ENCODE measurements around the gene LTB4R. TPM values are rescaled to one million over a fixed set of nuclear protein-coding genes. Genes with fewer than 3 reads are reported as not detected.

Gene LTB4R
- total RNA-seq, 1 experiment from 2014 or later = 9.4 TPM

DNA sequence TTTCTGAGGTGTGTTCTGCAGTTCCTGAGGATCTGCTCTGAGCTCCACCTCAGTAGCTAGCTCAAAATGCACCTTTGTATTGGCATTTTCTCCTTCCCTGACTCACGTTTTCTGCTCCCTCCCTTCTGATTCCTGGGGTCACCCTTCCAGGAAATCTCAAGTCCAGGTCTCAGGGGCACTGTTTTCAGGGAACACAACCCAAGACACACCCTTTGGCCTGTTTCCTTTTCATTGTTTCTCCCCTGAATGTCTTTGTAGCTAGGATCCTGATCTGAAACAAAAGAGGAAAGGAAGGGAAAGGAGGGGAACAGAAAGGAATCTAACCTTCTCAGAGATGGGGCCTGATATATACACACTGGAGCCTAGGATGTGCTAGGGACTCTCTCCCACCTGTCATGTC lies 35.8 kb downstream of the LTB4R start:
- ATAC-seq (no peak), DNase-seq (ENCODE audit: low spot score) (no peak)
- CTCF ChIA-PET = interaction anchor here (0.9 to 4.0 kb wide), 5 partner anchors 14 to 90 kb away, joined by 3 to 43 read pairs (median 8); partner anchors contain the start of gene ADCY4
- TF ChIP-seq GTF2I (CRISPR knock-in tag; conservative IDR thresholded peaks at IDR 0.05) (no peak), NR3C1 (CRISPR knock-in tag; conservative IDR thresholded peaks at IDR 0.05; ENCODE audit: low read depth) (no peak), TP53 (CRISPR knock-in tag; IDR thresholded peaks at IDR 0.05) (no peak), FOXJ3 (CRISPR knock-in tag; IDR thresholded peaks at IDR 0.05; ENCODE audit: borderline replicate concordance) (no peak), JUN (CRISPR knock-in tag; IDR thresholded peaks at IDR 0.05) (no peak), ZNF671 (CRISPR knock-in tag; IDR thresholded peaks at IDR 0.05) (no peak), GABPB1 (CRISPR knock-in tag; IDR thresholded peaks at IDR 0.05) (no peak)
- TF ChIP-seq, protein P1, sequence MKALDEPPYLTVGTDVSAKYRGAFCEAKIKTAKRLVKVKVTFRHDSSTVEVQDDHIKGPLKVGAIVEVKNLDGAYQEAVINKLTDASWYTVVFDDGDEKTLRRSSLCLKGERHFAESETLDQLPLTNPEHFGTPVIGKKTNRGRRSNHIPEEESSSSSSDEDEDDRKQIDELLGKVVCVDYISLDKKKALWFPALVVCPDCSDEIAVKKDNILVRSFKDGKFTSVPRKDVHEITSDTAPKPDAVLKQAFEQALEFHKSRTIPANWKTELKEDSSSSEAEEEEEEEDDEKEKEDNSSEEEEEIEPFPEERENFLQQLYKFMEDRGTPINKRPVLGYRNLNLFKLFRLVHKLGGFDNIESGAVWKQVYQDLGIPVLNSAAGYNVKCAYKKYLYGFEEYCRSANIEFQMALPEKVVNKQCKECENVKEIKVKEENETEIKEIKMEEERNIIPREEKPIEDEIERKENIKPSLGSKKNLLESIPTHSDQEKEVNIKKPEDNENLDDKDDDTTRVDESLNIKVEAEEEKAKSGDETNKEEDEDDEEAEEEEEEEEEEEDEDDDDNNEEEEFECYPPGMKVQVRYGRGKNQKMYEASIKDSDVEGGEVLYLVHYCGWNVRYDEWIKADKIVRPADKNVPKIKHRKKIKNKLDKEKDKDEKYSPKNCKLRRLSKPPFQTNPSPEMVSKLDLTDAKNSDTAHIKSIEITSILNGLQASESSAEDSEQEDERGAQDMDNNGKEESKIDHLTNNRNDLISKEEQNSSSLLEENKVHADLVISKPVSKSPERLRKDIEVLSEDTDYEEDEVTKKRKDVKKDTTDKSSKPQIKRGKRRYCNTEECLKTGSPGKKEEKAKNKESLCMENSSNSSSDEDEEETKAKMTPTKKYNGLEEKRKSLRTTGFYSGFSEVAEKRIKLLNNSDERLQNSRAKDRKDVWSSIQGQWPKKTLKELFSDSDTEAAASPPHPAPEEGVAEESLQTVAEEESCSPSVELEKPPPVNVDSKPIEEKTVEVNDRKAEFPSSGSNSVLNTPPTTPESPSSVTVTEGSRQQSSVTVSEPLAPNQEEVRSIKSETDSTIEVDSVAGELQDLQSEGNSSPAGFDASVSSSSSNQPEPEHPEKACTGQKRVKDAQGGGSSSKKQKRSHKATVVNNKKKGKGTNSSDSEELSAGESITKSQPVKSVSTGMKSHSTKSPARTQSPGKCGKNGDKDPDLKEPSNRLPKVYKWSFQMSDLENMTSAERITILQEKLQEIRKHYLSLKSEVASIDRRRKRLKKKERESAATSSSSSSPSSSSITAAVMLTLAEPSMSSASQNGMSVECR (CRISPR knock-in tag; IDR thresholded peaks at IDR 0.05; ENCODE audit: borderline replicate concordance) = no peak
- TF ChIP-seq, protein P2, sequence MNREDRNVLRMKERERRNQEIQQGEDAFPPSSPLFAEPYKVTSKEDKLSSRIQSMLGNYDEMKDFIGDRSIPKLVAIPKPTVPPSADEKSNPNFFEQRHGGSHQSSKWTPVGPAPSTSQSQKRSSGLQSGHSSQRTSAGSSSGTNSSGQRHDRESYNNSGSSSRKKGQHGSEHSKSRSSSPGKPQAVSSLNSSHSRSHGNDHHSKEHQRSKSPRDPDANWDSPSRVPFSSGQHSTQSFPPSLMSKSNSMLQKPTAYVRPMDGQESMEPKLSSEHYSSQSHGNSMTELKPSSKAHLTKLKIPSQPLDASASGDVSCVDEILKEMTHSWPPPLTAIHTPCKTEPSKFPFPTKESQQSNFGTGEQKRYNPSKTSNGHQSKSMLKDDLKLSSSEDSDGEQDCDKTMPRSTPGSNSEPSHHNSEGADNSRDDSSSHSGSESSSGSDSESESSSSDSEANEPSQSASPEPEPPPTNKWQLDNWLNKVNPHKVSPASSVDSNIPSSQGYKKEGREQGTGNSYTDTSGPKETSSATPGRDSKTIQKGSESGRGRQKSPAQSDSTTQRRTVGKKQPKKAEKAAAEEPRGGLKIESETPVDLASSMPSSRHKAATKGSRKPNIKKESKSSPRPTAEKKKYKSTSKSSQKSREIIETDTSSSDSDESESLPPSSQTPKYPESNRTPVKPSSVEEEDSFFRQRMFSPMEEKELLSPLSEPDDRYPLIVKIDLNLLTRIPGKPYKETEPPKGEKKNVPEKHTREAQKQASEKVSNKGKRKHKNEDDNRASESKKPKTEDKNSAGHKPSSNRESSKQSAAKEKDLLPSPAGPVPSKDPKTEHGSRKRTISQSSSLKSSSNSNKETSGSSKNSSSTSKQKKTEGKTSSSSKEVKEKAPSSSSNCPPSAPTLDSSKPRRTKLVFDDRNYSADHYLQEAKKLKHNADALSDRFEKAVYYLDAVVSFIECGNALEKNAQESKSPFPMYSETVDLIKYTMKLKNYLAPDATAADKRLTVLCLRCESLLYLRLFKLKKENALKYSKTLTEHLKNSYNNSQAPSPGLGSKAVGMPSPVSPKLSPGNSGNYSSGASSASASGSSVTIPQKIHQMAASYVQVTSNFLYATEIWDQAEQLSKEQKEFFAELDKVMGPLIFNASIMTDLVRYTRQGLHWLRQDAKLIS (CRISPR knock-in tag; IDR thresholded peaks at IDR 0.05; ENCODE audit: borderline replicate concordance) = no peak
- TF ChIP-seq, protein P3, sequence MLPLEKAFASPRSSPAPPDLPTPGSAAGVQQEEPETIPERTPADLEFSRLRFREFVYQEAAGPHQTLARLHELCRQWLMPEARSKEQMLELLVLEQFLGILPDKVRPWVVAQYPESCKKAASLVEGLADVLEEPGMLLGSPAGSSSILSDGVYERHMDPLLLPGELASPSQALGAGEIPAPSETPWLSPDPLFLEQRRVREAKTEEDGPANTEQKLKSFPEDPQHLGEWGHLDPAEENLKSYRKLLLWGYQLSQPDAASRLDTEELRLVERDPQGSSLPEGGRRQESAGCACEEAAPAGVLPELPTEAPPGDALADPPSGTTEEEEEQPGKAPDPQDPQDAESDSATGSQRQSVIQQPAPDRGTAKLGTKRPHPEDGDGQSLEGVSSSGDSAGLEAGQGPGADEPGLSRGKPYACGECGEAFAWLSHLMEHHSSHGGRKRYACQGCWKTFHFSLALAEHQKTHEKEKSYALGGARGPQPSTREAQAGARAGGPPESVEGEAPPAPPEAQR (CRISPR knock-in tag; IDR thresholded peaks at IDR 0.05) = no peak
- TF ChIP-seq, protein P4, sequence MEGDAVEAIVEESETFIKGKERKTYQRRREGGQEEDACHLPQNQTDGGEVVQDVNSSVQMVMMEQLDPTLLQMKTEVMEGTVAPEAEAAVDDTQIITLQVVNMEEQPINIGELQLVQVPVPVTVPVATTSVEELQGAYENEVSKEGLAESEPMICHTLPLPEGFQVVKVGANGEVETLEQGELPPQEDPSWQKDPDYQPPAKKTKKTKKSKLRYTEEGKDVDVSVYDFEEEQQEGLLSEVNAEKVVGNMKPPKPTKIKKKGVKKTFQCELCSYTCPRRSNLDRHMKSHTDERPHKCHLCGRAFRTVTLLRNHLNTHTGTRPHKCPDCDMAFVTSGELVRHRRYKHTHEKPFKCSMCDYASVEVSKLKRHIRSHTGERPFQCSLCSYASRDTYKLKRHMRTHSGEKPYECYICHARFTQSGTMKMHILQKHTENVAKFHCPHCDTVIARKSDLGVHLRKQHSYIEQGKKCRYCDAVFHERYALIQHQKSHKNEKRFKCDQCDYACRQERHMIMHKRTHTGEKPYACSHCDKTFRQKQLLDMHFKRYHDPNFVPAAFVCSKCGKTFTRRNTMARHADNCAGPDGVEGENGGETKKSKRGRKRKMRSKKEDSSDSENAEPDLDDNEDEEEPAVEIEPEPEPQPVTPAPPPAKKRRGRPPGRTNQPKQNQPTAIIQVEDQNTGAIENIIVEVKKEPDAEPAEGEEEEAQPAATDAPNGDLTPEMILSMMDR (IDR thresholded peaks at IDR 0.05) = no peak
- TF ChIP-seq, protein P5, sequence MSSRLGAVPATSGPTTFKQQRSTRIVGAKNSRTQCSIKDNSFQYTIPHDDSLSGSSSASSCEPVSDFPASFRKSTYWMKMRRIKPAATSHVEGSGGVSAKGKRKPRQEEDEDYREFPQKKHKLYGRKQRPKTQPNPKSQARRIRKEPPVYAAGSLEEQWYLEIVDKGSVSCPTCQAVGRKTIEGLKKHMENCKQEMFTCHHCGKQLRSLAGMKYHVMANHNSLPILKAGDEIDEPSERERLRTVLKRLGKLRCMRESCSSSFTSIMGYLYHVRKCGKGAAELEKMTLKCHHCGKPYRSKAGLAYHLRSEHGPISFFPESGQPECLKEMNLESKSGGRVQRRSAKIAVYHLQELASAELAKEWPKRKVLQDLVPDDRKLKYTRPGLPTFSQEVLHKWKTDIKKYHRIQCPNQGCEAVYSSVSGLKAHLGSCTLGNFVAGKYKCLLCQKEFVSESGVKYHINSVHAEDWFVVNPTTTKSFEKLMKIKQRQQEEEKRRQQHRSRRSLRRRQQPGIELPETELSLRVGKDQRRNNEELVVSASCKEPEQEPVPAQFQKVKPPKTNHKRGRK (CRISPR knock-in tag; IDR thresholded peaks at IDR 0.05; ENCODE audit: borderline replicate concordance) = no peak
- no peaks in the 10 kb centered on the region for H3K36me3 Mint-ChIP-seq
- POLR2A ChIA-PET = no interaction called here
- peaks cover 88% of the 10 kb centered on the region for H3K27me3 Mint-ChIP-seq (ENCODE audit: low read depth)
- no peaks in the 10 kb centered on the region for H3K4me1 Mint-ChIP-seq
- no peak overlapping the region for H3K27ac Mint-ChIP-seq
- no peaks in the 10 kb centered on the region for H3K9me3 Mint-ChIP-seq
- no peak overlapping the region for H3K4me3 Mint-ChIP-seq

All from WTC11 (cell line).